ENCODE data around the gene PGBD5. TPM values are rescaled to one million over a fixed set of nuclear protein-coding genes. Genes with fewer than 3 reads are reported as not detected.

PGBD5 gene
- total RNA-seq, 4 donors from 2014 or later = 1.0 to 4.5 (median 1.9) TPM

- no peak for DNase-seq
- intact Hi-C loops (cut with DNase I; ENCODE audit: low total_unique reads) = no loop called here
- H3K9me3 ChIP-seq = no peaks in the 10 kb centered on the region
- H3K4me1 ChIP-seq = no peaks in the 10 kb centered on the region
- no peak overlapping the region for H3K27ac ChIP-seq
- TF ChIP-seq CTCF (IDR thresholded peaks at IDR 0.05 in 4 of 5, conservative IDR thresholded peaks at IDR 0.05 in 1 of 5) (no peak), POLR2A (IDR thresholded peaks at IDR 0.05) (no peak)
- no peaks in the 10 kb centered on the region for H3K36me3 ChIP-seq
- no peaks in the 10 kb centered on the region for H3K27me3 ChIP-seq
- in situ Hi-C loops (cut with MboI; ENCODE audit: low sequenced_read_pairs in 4 of 4) = no loop called here
- H3K4me3 ChIP-seq = no peak overlapping the region
- no peak for ATAC-seq
Measured at GRCh38 chr1:230455291-230455690, 29.2 kb upstream of the PGBD5 start.

- no peak for ATAC-seq
- Histone ChIP-seq H3K36me3 (no peaks in the 10 kb centered on the region), H3K27ac (no peak overlapping the region), H3K4me3 (no peak overlapping the region), H3K27me3 (no peaks in the 10 kb centered on the region), H3K4me1 (no peaks in the 10 kb centered on the region), H3K9me3 (no peaks in the 10 kb centered on the region)
- intact Hi-C loops (cut with DNase I; ENCODE audit: low total_unique reads) (no loop called here), in situ Hi-C loops (cut with MboI; ENCODE audit: low sequenced_read_pairs in 4 of 4) (no loop called here)
- no peak for DNase-seq
- TF ChIP-seq POLR2A (IDR thresholded peaks at IDR 0.05) = no peak
- no peak for TF ChIP-seq CTCF (IDR thresholded peaks at IDR 0.05 in 4 of 5, conservative IDR thresholded peaks at IDR 0.05 in 1 of 5)
Measured at GRCh38 chr1:230453377-230453776, 27.2 kb upstream of the PGBD5 start.

DNA sequence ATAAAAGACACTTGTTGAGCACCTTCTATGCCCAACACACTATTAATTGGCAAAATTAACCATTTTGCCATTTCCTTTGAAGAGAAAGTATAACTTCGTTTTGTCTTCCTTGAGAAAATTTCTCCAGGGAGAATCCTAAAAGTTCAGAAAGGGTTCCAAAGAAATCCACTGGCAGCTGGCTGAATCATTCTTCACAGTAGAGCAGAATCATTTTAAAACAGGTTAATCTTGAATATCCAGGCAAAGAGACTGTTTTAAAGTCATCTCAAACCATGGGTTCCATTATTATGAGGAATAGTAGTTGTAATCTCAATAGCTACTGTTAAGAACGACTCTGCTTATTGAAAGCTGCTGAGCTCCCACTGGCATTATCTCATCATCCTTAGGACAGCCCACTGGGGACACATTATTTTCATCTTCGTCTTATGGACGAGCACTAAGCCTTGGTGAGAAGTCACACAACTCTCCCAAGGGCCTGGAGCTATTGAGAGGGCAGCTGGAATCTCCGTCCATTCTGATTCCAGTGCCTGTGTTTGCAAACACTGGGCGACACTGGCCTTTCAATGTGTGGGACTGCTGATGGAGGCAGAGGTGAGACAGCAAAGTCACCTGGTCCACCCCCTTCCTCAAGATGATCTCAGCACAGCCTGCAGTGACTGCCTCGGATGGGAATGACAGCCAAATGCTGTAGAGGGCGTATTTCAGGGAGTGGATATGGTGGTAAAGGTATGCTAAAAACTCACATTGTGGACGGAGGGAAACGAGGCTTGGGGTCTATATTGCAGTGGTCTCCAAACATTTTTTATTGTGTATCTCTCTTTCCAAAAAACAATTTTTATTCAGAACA, 15.3 kb upstream of the PGBD5 start:
- peaks cover 0 to 5% (median 0%) of the 10 kb centered on the region in 3 donors for H3K9me3 ChIP-seq
- H3K27me3 ChIP-seq = peaks cover 0 to 5% (median 0%) of the 10 kb centered on the region in 3 donors
- intact Hi-C loops (cut with DNase I; ENCODE audit: low total_unique reads) = no loop called here
- in situ Hi-C loops (cut with MboI; ENCODE audit: low sequenced_read_pairs in 4 of 4) = no loop called here
- no peak overlapping the region for H3K4me3 ChIP-seq
- no peaks in the 10 kb centered on the region for H3K36me3 ChIP-seq
- H3K4me1 ChIP-seq = no peaks in the 10 kb centered on the region
- no peak overlapping the region for H3K27ac ChIP-seq
- no peak for ATAC-seq
- no peak for DNase-seq
- TF ChIP-seq POLR2A (IDR thresholded peaks at IDR 0.05) = no peak
- no peak for TF ChIP-seq CTCF (IDR thresholded peaks at IDR 0.05 in 4 of 5, conservative IDR thresholded peaks at IDR 0.05 in 1 of 5)

DNA sequence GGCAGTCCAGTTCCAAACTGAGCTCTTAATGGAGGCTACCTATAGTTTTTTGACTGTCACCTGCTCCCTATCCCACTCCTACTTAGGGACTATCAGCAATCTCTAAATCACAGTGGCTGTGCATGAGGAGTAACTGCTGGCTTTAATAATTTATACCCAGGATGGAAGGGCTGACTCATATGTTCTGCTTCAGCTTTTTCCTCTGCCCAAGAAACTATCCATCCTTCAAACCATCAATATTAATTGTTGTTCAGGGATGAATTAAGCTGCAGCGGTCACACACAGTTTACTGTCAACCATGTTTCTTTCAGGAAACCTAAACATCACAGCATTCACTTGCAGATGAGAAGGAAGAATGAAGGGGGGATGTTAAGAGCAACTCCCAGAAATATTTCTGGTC, 9.0 kb upstream of the PGBD5 start:
- DNase-seq (no peak), ATAC-seq (no peak)
- H3K27me3 ChIP-seq = peaks cover 0 to 3% (median 0%) of the 10 kb centered on the region in 3 donors
- intact Hi-C loops (cut with DNase I; ENCODE audit: low total_unique reads) (no loop called here), in situ Hi-C loops (cut with MboI; ENCODE audit: low sequenced_read_pairs in 4 of 4) (no loop called here)
- H3K4me3 ChIP-seq = no peak overlapping the region
- no peaks in the 10 kb centered on the region for H3K36me3 ChIP-seq
- H3K27ac ChIP-seq = no peak overlapping the region
- peaks cover 0 to 5% (median 0%) of the 10 kb centered on the region in 3 donors for H3K9me3 ChIP-seq
- TF ChIP-seq POLR2A (IDR thresholded peaks at IDR 0.05) = no peak
- TF ChIP-seq CTCF (IDR thresholded peaks at IDR 0.05 in 4 of 5, conservative IDR thresholded peaks at IDR 0.05 in 1 of 5) = no peak
- no peaks in the 10 kb centered on the region for H3K4me1 ChIP-seq
